ENCODE measurements around the gene SCFD1.
"Not testable (repeated sequence)": the region's sequence is repeated elsewhere in the genome, so short reads cannot be mapped to it uniquely, and the experiment has no call there.

DNA sequence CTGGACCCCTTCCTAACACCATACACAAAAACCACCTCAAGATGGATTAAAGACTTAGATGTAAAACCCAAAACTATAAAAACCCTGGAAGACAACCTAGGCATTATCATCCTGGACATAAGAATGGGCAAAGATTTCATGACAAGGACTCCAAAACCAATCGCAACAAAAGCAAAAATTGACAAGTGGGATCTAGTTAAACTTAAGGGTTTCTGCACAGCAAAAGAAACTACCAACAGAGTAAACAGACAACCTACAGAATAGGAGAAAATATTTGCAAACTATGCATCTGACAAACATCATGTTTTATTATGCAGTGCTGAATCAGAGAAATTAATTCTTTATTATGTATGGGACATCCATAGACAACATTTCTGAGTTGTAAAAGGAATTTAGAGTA, 45.8 kb upstream of the SCFD1 start:
- TF ChIP-seq, protein P1, sequence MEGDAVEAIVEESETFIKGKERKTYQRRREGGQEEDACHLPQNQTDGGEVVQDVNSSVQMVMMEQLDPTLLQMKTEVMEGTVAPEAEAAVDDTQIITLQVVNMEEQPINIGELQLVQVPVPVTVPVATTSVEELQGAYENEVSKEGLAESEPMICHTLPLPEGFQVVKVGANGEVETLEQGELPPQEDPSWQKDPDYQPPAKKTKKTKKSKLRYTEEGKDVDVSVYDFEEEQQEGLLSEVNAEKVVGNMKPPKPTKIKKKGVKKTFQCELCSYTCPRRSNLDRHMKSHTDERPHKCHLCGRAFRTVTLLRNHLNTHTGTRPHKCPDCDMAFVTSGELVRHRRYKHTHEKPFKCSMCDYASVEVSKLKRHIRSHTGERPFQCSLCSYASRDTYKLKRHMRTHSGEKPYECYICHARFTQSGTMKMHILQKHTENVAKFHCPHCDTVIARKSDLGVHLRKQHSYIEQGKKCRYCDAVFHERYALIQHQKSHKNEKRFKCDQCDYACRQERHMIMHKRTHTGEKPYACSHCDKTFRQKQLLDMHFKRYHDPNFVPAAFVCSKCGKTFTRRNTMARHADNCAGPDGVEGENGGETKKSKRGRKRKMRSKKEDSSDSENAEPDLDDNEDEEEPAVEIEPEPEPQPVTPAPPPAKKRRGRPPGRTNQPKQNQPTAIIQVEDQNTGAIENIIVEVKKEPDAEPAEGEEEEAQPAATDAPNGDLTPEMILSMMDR (conservative IDR thresholded peaks at IDR 0.05 in 1 of 2, IDR thresholded peaks at IDR 0.05 in 1 of 2; ENCODE audit: low read depth in 1 of 2, low read length in 2 of 2): not testable (repeated sequence)
- TF ChIP-seq EZH2 (IDR thresholded peaks at IDR 0.05; ENCODE audit: low read length, missing control alignments): not testable (repeated sequence)

Data from fibroblast of lung (primary cell).